GM18520 (cell line): ENCODE results near the gene CEBPZ.
A peak's percentile ranks its signal among the peaks of the same experiment; 100 is the strongest.
"Not testable (repeated sequence)": the region's sequence is repeated elsewhere in the genome, so short reads cannot be mapped to it uniquely, and the experiment has no call there.

ENCODE experiments used
- ATAC-seq: cut with Tn5 transposase; IDR thresholded peaks from one replicate; pipeline ENCODE4 v1.9.1; 2021; ENCODE audit not compliant: unreplicated experiment

The CEBPZ gene

DNA sequence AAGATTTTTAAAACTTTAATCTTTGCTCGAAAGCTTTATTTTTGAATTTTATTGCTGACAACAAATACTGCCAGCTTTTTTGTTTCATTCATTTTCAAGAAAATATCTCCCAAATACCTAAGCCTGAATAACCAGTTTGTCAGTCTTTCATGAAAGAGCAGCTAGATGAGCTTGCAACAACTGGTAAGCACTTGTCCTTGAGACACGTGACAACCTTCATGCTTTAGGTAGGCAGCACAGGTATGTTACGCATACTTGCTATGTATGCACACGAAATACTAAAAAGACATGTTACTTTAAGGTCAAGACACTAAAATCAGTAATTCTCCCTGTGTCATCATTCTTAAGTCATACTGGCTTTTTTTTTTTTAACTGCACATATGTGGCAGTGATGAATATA, 12.3 kb downstream of the CEBPZ start:
- ATAC-seq: no peak

DNA sequence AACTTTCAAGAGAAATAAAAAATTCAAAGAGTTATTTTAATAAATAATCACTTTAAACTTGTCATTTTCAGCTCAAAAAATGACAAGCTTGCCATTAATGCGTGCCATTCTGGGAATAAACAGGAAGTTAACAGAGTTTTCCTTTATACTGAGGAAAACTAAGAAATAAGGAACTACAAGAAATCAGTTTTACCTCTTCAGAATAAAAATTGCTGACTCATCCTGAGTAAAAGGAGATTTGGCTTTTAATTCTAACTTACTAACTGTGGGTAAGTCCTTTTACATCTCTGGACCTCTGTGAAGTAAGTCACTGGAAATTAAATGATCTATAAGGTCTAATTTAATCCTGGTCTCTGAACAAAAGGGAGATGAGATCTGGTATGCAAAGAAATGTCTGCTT, 16.1 kb downstream of the CEBPZ start:
- ATAC-seq: no peak

DNA sequence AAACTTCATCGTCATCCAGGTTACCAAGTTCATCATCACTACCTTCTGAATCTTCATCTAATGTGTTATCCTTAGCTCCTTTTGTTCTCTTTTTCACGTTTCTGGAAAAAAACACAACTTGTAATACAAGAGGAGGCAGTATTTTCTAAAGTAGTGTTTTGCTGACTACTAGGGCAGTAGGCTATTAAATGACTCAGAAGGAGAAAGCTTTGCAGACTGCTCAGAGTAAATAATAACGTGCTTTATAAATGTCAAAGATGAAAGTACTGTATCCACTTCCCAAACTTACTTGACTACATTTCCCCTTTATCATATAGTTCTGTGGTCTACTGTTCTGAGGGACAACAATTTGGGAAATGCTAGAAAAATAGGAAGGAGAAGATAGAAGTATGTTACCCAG, 19.5 kb downstream of the CEBPZ start:
- no peak for ATAC-seq

DNA sequence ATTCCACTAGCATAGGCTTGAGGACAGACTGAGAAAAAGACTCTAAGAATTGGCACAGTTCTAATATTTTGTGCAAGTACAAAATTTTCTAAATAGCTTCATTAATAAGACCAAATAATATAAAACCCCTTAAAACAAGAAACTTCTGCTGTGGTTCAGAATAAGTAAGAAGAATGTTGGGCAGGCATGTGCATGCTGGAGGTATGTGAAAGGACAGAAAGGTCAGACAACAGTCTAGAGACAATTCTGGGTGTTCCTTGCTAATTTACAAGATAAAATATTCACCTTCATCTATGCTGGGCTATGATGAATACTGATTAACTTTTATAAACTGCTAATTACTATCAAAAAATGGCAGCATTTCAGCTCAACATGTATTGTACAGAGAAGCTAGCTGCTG, 20.2 kb downstream of the CEBPZ start:
- ATAC-seq: no peak

DNA sequence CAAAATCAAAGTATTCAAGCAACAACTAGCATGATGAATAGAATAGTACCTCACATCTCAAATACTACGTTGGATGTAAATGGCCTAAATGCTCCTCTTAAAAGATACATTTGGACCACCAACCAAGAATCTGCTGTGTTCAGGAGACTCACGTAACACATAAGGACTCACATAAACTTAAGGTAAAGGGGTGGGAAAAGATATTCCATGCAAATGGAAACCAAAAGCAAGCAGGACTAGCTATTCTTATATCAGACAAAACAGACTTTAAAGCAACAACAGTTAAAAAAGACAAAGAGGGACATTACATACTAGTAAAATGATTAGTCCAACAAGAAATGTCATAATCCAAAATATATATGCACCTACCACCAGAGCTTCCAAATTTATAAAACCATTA, 24.6 kb downstream of the CEBPZ start:
- not testable (repeated sequence) for ATAC-seq

DNA sequence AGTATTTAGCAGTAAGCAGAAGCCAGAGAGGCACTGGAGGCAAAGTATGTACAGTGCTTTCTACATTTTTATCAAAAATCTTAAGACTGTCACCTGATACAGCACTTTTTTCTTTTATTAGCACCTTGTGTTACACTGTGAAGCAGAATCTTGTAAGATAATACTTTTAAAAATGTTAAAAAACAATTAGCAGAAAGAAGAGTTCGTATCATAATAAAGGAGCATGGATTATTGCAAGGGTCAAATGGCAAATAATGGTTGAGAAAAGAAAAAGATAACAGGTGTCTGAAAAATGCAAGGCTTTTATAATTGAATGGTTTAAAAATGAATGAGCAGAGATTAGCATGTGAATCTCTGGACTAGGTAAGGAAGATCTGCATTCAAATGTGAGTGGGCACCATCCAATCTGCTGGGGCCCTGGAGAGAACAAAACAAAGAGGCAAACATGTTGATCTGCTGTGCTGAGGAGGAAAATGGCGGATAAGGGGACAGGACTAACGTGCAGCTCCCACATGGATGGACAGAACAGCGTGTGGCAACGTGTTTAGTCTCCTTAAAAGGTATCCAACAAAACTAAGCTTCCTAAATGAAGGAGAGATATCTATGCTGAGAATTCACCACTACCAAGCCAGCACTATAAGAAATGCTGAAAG, 25.6 kb downstream of the CEBPZ start:
- ATAC-seq: no peak

DNA sequence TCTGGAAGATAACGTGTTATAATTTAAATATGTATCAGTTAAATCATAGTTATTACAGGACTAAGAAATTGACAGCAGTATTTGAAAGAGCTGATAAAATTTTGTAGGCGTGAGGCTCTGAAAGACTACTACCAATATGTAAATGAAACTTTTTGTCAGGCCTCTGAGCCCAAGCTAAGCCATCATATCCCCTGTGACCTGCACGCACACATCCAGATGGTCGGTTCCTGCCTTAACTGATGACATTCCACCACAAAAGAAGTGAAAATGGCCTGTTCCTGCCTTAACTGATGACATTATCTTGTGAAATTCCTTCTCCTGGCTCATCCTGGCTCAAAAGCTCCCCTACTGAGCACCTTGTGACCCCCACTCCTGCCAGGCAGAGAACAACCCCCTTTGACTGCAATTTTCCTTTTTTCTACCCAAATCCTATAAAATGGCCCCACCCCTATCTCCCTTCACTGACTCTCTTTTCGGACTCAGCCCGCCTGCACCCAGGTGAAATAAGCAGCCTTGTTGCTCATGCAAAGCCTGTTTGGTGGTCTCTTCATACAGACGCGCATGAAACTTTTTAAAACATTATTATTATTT, 26.2 kb downstream of the CEBPZ start:
- ATAC-seq: not testable (repeated sequence)

DNA sequence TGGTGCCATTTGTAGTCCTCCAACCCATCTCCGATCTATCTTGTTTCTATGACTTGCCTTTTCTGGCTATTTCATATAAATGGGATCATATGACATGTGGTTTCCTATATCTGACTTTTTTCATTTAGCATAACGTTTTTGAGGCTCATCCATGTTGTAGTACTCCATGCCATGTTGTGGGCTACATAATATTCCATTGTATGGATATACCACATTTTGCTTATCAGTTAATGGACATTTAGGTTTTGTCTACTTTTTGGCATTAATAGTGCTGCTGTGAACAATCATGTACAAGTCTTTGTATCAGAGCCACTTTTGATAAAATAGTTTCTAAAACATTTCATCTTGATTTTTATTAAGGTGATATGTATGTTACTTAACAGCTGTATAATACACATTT, 27.7 kb downstream of the CEBPZ start:
- ATAC-seq: no peak

DNA sequence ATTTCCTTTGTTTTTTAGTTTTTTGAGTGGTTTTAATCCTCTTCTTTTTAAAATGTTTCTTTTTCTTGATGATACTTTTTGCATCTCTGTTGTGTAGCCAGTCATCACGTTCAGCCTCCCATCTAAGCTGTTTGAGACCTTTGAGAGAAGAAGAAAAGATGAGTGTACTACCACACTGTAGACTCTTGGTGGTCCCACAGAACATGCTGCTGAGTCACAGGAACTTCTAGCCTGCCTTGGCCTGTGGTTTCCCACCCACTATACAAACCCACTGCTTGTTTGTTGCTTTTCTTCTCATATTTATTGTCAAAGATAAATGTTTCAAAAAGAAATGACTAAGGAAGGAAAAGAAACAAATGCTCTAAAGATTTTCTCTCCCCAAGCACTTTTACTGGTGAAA, 29.6 kb downstream of the CEBPZ start:
- ATAC-seq: no peak

DNA sequence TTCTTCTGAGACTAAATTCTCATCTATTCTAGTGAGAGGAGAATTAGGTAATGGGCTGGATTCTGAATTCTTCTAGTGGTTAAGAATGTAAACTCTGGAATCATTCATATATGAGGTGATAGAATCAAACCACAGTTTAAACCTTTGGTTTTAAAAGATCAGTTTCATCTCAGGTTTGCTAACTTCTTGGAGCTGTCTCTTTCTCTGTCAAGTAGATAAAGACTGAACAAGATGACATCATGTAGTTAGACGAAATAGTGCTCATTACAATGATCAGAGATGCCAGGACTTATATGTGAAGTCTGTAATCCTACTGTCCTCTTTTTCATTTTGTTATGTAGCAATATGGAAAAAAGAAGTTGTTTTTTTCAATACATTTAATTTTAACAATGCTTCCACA, 30.2 kb downstream of the CEBPZ start:
- no peak for ATAC-seq

DNA sequence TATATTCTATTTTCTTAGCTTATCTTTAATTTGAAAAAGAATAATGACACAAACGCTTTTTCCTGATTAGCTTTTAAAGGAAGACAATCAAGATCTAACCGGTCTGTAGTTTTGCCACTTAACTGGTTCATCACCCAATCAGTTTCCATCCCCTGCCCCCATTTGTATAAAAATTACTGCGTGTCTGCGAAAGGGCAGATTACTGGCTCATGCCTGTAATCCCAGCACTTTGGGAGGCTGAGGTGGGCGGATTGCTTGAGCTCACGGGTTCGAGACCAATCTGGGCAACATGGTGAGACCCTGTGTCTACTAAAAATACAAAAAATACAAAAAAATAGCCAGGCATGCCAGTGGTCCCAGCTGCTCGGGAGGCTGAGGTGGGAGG, 32.7 kb downstream of the CEBPZ start:
- ATAC-seq: no peak

DNA sequence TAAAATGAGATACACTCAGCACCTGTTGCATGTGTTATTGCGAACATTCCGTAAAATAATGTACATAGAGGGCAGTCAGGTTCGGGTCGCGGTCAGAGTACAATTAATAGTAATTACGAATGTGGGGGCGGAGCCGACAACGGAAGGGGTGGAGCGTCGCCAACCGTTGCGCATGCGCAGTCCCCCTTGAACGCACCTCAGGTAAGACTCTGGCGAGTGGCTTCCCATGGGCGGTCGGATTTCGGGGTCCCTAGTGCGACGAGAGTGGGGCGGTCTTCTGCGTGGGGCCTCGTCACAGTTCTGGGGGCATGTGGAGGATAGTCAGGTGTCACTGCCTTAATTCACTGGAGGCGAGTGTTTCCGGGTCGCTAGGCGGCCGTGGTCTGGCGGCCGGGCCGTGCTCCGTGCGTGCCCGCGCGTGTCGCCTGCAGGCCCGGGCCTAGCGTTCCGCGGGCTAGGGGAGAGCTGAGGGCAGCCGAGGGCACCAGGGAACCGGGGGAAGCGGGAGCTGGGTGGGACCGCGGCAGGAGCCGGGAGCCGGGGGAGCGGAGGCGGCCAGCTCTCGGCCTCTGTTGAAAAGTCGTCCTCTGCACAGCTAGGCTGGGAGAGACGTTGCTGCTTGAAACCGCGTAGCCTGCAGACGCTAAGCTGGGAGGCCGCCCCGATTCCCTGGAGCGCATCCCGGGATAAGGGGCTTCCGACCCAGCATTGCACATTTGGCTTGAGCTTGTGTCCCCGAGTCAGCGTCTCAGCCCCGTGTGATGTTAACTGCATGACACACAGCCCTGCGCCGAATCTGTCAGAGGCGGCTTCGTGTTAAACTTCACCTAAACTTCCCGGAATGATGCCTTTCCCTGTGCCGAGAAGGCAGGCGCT, 34.8 kb downstream of the CEBPZ start, which contains the start of gene CEBPZOS:
TSS of gene CEBPZOS (plus strand) at position 177 of the 876 bp plus-strand sequence. CDS start 3,209 bp downstream, outside the sequence.
- ATAC-seq: peak; percentile 51

DNA sequence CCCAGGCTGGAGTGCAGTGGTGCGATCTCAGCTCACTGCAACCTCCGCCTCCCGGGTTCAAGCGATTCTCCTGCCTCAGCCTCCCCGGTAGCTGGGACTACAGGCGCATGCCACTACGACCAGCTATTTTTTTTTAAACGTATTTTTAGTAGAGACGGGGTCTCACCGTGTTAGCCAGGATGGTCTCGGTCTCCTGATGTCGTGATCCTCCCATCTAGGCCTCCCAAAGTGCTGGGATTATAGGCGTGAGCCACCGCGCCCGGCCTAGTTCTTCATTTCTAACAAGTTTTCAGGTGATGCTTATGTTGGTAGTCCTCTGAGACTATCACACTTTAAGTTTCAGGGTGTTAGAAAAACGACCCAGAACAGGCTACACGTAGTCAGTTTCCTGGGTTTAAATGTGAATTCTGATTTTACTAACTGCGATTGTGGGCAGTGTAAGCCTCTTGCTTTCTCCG, 35.5 kb downstream of the CEBPZ start:
- not testable (repeated sequence) for ATAC-seq

DNA sequence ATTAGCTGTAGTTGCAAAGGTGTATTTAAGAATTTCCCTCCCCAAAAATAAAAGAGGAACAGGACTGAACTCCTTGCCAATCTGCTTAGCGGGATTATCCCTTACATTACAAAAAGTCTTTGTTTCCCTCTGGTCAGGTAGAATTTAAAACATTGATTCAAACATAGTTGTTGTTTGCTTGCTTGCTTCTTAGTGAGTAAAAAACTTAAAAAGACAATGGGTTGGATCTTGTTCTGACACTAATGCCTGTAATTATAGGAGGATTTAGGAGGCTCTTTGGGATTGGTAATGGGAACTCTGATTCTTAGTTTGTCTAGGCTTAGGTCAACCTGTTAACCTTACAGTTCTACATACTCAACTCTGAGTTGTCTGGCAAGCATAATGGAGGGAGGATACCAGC, 38.8 kb downstream of the CEBPZ start:
- no peak for ATAC-seq

DNA sequence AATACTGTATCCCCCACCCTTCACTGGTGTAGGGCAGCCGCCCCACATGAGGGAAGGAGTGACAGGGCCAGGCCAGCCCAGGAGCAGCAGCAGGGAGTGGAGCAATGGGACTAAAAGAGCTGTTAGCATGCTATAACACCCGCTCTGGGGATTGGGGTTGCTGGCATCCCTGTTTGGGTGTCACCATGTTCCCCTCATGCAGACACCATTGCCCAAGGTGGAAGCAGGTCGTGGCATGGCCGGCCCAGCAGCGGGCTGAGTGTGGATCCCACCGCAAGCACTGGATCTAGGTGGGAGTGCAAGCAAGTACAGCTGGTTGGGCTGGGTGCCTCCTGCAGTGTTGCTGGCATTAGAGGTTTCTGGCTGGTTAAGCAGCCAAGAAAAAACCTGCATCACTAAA, 39.6 kb downstream of the CEBPZ start:
- ATAC-seq: no peak

DNA sequence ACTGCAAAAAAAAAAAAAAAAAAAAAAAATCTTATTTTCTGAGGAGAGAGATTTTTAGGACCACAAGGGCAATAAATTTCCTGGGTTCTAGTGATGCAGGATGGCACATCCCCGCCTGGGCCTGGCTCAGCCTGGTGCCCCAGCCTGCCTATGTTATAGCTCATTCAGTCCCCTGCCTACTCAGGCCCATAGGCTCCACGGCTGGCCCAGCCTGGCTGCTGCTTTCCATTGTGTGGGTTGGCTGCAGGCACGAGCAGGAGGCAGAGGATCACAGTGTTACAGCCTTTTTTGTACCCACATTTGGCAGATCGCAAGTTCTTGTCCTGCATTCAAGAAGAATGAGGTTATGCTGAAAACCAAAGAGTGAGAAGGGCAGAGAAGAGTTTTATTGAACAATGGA, 40.1 kb downstream of the CEBPZ start:
- ATAC-seq: no peak

DNA sequence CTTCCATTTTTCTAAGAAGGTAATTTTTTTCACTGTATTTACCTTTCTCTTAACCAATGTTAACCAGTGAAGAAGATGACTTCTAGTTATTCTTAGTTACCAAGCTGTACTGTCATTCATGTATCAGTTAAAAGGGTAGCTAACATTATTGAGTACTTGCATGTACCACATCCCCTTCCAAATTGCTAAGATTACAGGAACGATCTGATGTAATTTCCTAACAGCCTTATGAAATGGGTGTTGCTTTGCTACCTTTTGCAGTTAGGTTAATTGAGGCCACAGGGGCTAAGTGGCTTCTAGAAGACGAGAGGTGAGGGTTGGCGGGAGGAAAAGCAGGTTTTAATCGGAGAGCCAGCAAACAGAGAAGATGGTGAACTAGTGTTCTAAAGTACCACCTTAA, 41.1 kb downstream of the CEBPZ start:
- ATAC-seq: no peak

DNA sequence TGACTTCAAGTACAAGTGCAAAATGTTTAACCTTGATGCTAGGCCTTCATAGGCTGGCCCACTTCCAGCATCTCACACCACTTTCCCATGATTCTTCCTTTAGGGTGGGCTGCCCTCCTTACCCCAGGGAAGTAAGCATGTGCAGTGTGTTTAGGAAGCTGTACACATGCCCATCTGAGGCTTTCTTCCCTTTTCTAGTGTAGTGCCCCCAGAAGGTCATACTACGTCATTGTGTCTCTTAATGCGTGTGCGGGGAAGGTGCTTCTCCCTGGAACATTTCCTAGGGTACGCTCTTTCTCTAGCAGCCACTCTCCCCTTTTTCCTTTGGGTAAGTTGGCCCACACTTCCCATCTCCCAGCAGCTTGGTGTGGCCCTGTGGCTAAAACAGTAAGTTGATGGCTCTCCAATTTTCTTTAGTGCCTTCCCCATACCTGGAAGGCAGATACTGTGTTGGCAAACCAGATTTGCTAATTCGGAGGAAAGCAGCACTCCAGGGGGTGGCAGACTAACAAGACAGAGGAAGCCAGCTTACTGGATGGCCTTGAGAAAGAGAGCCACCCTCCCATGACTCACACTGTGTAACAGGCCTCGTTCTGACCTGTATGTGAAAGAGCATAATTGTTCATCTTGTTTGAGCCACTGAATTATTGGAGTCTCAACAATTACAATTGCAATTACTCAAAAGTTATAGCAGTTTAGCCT, 41.8 kb downstream of the CEBPZ start:
- no peak for ATAC-seq

DNA sequence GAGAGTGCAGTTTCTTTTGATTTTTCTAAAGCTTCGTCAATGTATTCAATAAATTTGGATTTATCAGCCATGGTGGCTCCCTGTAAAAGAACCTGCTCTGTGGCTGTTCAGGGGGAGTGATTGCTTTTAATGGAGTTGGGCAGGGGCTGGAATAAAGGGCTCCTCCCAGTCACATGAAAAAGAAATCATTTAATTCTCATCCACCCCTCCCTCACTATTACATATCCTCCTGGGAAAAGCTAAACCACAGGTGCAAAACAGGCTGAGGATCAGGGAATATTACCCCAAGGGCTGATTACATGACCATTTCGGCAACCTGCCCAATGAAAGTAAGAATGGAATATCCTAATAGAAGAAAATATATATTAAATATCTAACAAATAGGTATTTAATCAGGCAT, 42.8 kb downstream of the CEBPZ start, which contains the start of gene SULT6B1:
TSS of gene SULT6B1 (minus strand) at position 101 of the 400 bp plus-strand sequence. CDS start at position 71, 30 bp downstream.
- ATAC-seq: no peak

DNA sequence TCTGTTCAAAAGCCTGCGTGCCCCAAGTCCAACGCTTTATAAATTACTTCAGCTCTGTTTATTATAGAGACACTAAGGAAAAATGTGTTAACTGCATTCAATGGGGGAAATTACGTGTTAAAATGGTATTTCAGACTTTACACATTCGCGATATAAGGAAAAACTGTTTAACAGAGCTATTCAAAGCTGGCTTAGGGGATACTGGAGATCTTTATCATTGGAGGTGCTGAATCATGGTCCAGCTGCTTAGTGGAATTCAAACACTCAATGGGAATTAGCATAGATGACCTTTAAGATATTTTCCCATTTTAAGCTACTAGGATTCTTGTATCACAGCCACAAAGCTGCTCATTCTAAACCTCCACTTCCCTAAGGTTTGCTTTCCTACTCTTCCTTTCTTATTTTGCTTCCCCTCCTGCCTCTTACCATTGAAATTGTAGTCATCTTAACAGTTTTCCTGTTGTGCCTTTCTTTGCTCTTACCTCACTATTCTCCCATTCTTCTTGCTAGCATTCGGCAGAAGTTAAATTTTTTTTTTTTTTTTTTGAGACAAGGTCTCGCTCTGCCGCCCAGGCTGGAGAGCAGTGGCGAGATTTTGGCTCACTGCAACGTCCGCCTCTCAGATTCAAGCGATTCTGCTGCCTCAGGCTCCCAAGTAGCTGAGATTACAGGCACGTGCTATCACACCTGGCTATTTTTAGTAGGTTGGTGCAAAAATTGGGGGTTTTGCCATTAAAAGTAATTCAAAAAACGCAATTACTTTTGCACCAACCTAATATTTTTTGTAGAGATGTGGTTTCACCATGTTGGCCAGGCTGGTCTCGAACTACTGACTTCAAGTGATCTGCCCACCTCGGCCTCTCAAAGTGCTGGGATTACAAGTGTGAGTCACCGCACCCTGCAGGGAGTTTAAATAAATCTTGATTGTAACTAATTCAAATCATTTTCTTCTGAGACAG, 49.4 kb downstream of the CEBPZ start:
- ATAC-seq: no peak
